ENCODE results near the gene SH3RF1.
A peak's percentile ranks its signal among the peaks of the same experiment; 100 is the strongest.

Gene SH3RF1

DNA sequence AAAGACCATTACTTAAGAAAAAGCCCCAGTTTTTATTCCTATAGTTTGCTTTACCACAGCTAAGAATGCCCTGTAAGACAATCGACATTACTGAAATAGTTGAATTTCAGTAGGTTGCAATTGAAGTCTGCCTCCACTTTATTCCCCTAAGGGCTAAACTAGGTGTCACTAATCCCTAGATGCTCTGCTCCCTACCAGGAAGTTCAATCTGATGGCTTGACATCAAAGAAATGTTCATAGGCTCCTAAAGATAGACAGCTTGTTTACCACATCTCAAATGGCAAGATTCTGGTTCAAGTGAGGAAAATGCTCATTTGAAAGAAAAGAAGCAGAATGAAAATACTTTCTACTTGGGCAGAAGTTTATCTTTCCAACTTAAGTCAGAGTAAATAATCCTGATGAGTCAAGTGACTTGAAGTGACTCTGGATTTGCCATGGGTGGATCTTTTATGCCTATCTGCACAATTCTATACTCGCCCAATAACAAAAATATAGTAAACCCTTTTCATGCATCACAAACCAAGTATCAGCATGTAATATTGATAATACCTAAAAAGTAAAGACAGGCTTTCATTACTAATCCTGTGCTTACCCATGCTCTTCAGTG lies 117.2 kb downstream of the SH3RF1 start:
- TF ChIP-seq, protein P1, sequence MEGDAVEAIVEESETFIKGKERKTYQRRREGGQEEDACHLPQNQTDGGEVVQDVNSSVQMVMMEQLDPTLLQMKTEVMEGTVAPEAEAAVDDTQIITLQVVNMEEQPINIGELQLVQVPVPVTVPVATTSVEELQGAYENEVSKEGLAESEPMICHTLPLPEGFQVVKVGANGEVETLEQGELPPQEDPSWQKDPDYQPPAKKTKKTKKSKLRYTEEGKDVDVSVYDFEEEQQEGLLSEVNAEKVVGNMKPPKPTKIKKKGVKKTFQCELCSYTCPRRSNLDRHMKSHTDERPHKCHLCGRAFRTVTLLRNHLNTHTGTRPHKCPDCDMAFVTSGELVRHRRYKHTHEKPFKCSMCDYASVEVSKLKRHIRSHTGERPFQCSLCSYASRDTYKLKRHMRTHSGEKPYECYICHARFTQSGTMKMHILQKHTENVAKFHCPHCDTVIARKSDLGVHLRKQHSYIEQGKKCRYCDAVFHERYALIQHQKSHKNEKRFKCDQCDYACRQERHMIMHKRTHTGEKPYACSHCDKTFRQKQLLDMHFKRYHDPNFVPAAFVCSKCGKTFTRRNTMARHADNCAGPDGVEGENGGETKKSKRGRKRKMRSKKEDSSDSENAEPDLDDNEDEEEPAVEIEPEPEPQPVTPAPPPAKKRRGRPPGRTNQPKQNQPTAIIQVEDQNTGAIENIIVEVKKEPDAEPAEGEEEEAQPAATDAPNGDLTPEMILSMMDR (conservative IDR thresholded peaks at IDR 0.05; ENCODE audit: control insufficient read depth, insufficient read depth, low read depth, low read length) = no peak
- no peak for DNase-seq (ENCODE audit: low read depth)
- no peak overlapping the region for H3K4me3 ChIP-seq (ENCODE audit: control insufficient read depth, low read depth, low read length)

DNA sequence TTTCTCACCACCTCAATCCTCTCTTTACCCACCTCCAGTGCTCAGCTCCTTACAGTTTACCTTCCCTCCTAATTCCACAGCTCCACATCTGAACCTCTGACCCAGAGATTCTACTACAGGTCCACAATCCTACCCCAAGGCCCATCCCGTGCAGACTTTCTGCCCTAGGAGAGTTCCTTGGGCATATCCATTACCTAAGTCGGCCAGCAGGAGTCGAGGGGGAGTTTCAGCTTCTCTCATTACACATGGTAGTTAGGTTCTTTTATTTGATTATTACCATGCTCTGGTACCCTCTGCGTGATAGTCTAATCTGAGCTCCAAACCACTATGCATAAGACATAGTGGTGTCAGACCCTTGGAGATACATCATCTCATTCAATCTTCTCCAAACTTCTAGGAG lies 117.9 kb downstream of the SH3RF1 start:
- TF ChIP-seq, protein P1 (conservative IDR thresholded peaks at IDR 0.05; ENCODE audit: control insufficient read depth, insufficient read depth, low read depth, low read length) = peak; percentile 23
- no peak for DNase-seq (ENCODE audit: low read depth)
- H3K4me3 ChIP-seq (ENCODE audit: control insufficient read depth, low read depth, low read length) = no peak overlapping the region

DNA sequence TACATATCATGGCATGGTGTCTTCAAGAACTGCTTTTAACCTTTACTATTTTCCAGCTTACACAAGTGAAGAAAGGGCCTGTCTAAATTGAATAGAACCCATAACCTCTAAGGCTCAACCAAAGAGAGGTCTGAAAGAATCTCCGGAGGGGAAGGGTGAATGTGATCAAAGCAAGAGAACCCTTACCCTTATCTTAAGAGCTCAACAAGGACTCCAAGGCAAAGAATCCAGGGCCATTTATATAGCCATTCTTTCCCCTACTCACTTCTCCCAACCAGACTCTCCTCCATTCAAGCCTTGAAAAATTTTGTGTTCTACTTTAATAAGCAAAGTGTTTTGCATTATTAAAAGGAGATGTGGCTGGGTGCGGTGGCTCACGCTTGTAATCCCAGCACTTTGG lies 118.7 kb downstream of the SH3RF1 start:
- no peak for DNase-seq (ENCODE audit: low read depth)
- no peak overlapping the region for H3K4me3 ChIP-seq (ENCODE audit: control insufficient read depth, low read depth, low read length)
- TF ChIP-seq, protein P1 (conservative IDR thresholded peaks at IDR 0.05; ENCODE audit: control insufficient read depth, insufficient read depth, low read depth, low read length) = no peak

DNA sequence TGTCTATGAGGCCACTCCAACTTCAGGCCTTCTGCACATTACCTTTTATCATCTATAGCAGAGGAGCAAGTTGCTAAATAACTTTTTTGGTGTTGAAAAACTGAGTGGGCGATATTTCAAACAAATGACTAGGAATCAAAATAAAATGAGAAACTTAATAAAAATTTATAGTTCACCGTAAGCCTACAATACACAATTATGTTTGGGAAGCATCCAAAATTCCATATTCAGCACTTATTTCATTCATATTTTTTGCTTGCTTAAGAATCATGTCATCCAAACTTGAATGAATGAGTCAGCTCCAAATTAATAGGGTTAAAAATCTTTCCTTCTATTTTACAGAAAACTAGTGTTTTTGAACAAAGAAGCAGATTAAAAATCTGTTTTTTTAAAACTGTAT lies 119.1 kb downstream of the SH3RF1 start:
- DNase-seq (ENCODE audit: low read depth) = peak; percentile 65
- TF ChIP-seq, protein P1 (conservative IDR thresholded peaks at IDR 0.05; ENCODE audit: control insufficient read depth, insufficient read depth, low read depth, low read length) = no peak
- H3K4me3 ChIP-seq (ENCODE audit: control insufficient read depth, low read depth, low read length) = no peak overlapping the region

DNA sequence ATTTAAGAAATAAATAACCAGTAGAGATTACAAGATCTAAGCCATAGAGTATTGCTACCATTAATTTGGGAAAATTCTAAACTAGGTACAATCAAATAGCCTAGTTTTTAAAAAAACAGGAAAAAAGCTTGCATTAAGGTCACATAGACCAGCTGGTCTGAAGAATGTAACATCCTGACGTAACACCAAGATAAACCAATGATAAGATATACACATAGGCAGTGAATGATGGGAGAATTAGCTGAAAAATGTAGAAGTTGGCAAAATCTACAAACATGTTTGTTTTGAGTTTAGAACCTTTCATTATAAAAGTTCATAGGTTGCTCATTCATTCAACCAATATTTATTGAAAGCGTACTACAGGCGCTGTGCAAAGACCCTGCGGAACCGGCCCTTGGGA lies 120.0 kb downstream of the SH3RF1 start:
- TF ChIP-seq, protein P1 (conservative IDR thresholded peaks at IDR 0.05; ENCODE audit: control insufficient read depth, insufficient read depth, low read depth, low read length) = no peak
- DNase-seq (ENCODE audit: low read depth) = no peak
- H3K4me3 ChIP-seq (ENCODE audit: control insufficient read depth, low read depth, low read length) = no peak overlapping the region

DNA sequence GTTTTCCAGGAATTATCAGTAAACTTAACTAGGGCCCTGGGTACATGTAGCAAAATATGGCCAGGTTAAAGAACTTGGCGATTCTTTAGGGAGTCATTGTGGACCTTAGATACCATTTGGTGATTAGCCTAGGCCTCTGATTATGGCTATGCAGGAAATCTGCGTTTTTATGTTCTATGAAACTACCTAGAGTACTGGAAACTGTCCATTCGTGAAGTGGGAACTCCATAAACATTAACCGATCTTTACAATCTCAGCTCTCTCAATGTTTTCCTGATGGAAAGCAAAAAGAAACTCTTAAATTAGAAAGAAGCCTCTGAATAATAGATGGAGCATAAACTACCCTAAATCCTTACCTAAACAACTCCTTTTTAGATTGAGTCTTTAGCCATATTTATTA lies 121.9 kb downstream of the SH3RF1 start:
- no peak overlapping the region for H3K4me3 ChIP-seq (ENCODE audit: control insufficient read depth, low read depth, low read length)
- DNase-seq (ENCODE audit: low read depth) = no peak
- TF ChIP-seq, protein P1 (conservative IDR thresholded peaks at IDR 0.05; ENCODE audit: control insufficient read depth, insufficient read depth, low read depth, low read length) = no peak

DNA sequence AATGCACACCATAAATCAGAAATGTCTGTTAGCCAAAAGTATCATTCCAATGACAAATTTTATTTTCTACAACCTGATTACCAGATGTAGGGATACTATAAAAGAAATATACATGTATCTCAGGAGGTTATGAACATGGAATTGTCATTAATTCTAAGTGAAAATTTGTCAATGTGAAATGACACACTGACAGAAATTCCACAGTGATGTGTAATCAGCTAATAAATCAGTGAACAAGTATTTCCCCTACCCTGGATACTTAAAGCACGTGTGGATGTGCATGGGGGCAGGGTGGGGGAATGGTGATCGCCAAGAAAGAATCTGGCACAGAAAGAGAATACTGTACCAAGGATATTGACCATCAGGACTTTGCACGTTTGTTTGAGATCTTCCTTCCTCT lies 123.6 kb downstream of the SH3RF1 start:
- peak; percentile 47 for DNase-seq (ENCODE audit: low read depth)
- no peak overlapping the region for H3K4me3 ChIP-seq (ENCODE audit: control insufficient read depth, low read depth, low read length)
- TF ChIP-seq, protein P1 (conservative IDR thresholded peaks at IDR 0.05; ENCODE audit: control insufficient read depth, insufficient read depth, low read depth, low read length) = no peak

All from fibroblast of mammary gland (primary cell).